Nephron progenitor cell (in vitro differentiated cells): ENCODE data around the gene ABCG1.

Source experiments
- DNase-seq: peaks from one replicate; pipeline ENCODE4 v3.0.0; 2021
- H3K27ac Mint-ChIP-seq: 2 replicates; pipeline ENCODE4 v1.8.0; 2021; ENCODE audit warnings: mild to moderate bottlenecking, moderate library complexity, mixed read lengths
- H3K27me3 Mint-ChIP-seq: 2 replicates; pipeline ENCODE4 v1.8.0; 2021; ENCODE audit warnings: mild to moderate bottlenecking, low read depth, mixed read lengths; ENCODE audit not compliant: poor library complexity
- H3K36me3 Mint-ChIP-seq: 2 replicates; pipeline ENCODE4 v1.8.0; 2021; ENCODE audit warnings: low read depth, mixed read lengths
- H3K4me1 Mint-ChIP-seq: 2 replicates; pipeline ENCODE4 v1.8.0; 2021; ENCODE audit warnings: mixed read lengths
- H3K4me3 Mint-ChIP-seq: 2 replicates; pipeline ENCODE4 v1.8.0; 2021; ENCODE audit warnings: mild to moderate bottlenecking, moderate library complexity, mixed read lengths
- H3K9me3 Mint-ChIP-seq: 2 replicates; pipeline ENCODE4 v1.8.0; 2021; ENCODE audit warnings: mild to moderate bottlenecking, moderate library complexity, mixed read lengths
- TF ChIP-seq, protein P1 (sequence below): fragments of 200-600 bp; sonication (generic); IDR thresholded peaks from 2 replicates; pipeline ENCODE4 v1.5.0; 2021; ENCODE audit warnings: antibody characterized with exemption

Gene ABCG1

GRCh38 chr21:42279888-42280287 is 60.9 kb downstream of the ABCG1 start:
- DNase-seq, result no peak
- peaks cover 42% of the 10 kb centered on the region for H3K4me1 Mint-ChIP-seq
- H3K9me3 Mint-ChIP-seq, result no peaks in the 10 kb centered on the region
- TF ChIP-seq, protein P1, sequence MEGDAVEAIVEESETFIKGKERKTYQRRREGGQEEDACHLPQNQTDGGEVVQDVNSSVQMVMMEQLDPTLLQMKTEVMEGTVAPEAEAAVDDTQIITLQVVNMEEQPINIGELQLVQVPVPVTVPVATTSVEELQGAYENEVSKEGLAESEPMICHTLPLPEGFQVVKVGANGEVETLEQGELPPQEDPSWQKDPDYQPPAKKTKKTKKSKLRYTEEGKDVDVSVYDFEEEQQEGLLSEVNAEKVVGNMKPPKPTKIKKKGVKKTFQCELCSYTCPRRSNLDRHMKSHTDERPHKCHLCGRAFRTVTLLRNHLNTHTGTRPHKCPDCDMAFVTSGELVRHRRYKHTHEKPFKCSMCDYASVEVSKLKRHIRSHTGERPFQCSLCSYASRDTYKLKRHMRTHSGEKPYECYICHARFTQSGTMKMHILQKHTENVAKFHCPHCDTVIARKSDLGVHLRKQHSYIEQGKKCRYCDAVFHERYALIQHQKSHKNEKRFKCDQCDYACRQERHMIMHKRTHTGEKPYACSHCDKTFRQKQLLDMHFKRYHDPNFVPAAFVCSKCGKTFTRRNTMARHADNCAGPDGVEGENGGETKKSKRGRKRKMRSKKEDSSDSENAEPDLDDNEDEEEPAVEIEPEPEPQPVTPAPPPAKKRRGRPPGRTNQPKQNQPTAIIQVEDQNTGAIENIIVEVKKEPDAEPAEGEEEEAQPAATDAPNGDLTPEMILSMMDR, result no peak
- no peak overlapping the region for H3K27ac Mint-ChIP-seq
- H3K27me3 Mint-ChIP-seq, result no peaks in the 10 kb centered on the region
- H3K36me3 Mint-ChIP-seq, result no peaks in the 10 kb centered on the region
- H3K4me3 Mint-ChIP-seq, result no peak overlapping the region

- TF ChIP-seq, protein P1, result no peak
- DNase-seq, result no peak
- no peaks in the 10 kb centered on the region for H3K27me3 Mint-ChIP-seq
- H3K36me3 Mint-ChIP-seq, result peaks cover under 1% of the 10 kb centered on the region
- H3K9me3 Mint-ChIP-seq, result peaks cover under 1% of the 10 kb centered on the region
- H3K4me1 Mint-ChIP-seq, result peaks cover 40% of the 10 kb centered on the region
- no peak overlapping the region for H3K27ac Mint-ChIP-seq
- H3K4me3 Mint-ChIP-seq, result no peak overlapping the region
These were observed 61.6 kb downstream of the ABCG1 start for GRCh38 chr21:42280356-42281180.

DNA sequence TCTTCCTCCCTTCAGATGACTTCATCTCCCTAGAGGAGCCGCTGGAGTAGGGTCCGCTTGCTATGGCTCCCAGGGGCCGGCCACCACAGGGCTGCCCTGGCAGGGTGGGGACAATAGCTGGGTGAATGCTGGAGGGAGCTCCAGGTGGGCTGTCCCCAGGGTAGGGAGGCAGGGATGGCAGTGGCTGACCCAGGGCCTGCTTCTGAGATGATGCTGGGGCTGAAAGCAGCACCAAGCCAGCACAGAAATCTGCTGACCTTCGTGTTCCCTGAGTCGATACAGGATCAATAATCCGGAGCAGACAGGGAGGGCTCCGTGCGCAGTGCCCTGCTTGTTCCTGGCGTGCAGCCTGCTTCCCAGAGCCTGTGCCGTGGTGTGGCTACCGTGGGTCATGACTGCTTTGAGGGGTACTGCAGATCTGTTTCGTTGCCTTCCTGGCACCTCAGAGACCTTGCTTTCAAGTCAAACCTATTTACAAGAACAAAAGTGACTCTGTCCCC is 62.3 kb downstream of the ABCG1 start:
- Mint-ChIP-seq H3K36me3 (peaks cover 7% of the 10 kb centered on the region), H3K4me1 (peaks cover 40% of the 10 kb centered on the region), H3K9me3 (peaks cover 7% of the 10 kb centered on the region), H3K27me3 (no peaks in the 10 kb centered on the region), H3K4me3 (no peak overlapping the region), H3K27ac (no peak overlapping the region)
- no peak for DNase-seq
- TF ChIP-seq, protein P1, result no peak

- Mint-ChIP-seq H3K4me1 (peaks cover 40% of the 10 kb centered on the region), H3K36me3 (peaks cover 15% of the 10 kb centered on the region), H3K9me3 (peaks cover 12% of the 10 kb centered on the region), H3K27me3 (peaks cover 5% of the 10 kb centered on the region), H3K27ac (no peak overlapping the region), H3K4me3 (no peak overlapping the region)
- DNase-seq, result no peak
- TF ChIP-seq, protein P1, result no peak
These were observed 63.1 kb downstream of the ABCG1 start for GRCh38 chr21:42282021-42282420.

DNA sequence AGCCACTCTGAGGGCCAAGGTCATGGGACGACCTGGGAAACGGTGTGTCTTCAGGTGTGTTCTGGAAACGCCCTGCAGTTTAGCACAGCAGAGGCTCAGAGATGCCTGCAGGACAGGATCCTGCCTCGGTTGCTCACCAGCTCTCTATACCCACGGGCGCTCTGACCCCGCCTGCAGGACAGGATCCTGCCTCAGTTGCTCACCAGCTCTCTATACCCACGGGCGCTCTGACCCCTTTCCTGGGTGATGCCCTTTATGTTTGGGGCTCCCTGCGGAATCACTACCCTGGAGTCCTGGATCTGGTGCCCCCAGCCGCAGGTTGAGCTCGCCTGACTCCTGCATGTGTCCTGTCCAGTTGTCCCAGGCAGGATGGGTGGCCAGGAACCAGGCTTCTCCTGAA is 63.8 kb downstream of the ABCG1 start:
- peaks cover 6% of the 10 kb centered on the region for H3K27me3 Mint-ChIP-seq

More for the DNA sequence above, 63.8 kb downstream of the ABCG1 start:
- H3K4me1 Mint-ChIP-seq, result peaks cover 34% of the 10 kb centered on the region
- no peak overlapping the region for H3K27ac Mint-ChIP-seq
- no peak overlapping the region for H3K4me3 Mint-ChIP-seq
- H3K36me3 Mint-ChIP-seq, result peaks cover 22% of the 10 kb centered on the region
- H3K9me3 Mint-ChIP-seq, result peaks cover 13% of the 10 kb centered on the region
- TF ChIP-seq, protein P1, result no peak
- DNase-seq, result no peak
